Astrocyte (in vitro differentiated cells and primary cell): ENCODE results near the gene IL9R. TPM values are rescaled to one million over a fixed set of nuclear protein-coding genes. Genes with fewer than 3 reads are reported as not detected.

ENCODE experiments used
- total RNA-seq: library from RNA; stranded (reverse); gene quantifications from 2 replicates; pipeline ENCODE4 v1.2.1, GENCODE V29; 2021

IL9R gene
- total RNA-seq, 1 donor from 2014 or later = not detected

Other genes starting within 250 kb of the IL9R start
- 48.9 and 49.0 TPM in 2 replicates for gene VAMP7, start 116.4 kb upstream of the IL9R start, total RNA-seq